ENCODE data around the gene ACE2. TPM values are rescaled to one million over a fixed set of nuclear protein-coding genes. Genes with fewer than 3 reads are reported as not detected.

ACE2 gene
- total and polyA plus RNA-seq, 10 donors: 0.03 to 0.06 TPM; not detected in 8

- intact Hi-C loops (cut with DNase I; ENCODE audit: low total_unique reads): no loop called here
- no peak for TF ChIP-seq POLR2AphosphoS5 (IDR thresholded peaks at IDR 0.05)
- TF ChIP-seq POLR2A (IDR thresholded peaks at IDR 0.05): no peak
- TF ChIP-seq CTCF (IDR thresholded peaks at IDR 0.05 in 8 of 11, conservative IDR thresholded peaks at IDR 0.05 in 3 of 11): no peak
Observed at GRCh38 chrX:15594371-15594770, 6.4 kb downstream of the ACE2 start.

GRCh38 chrX:15579778-15580747, 20.7 kb downstream of the ACE2 start:
- Histone ChIP-seq H3K27ac (no peak overlapping the region), H3K36me3 (no peaks in the 10 kb centered on the region), H3K4me1 (no peaks in the 10 kb centered on the region), H3K9me3 (no peaks in the 10 kb centered on the region), H3K27me3 (replicated peaks in 1 of 7) (peaks cover 0 to 21% (median 0%) of the 10 kb centered on the region in 7 donors), H3K4me3 (no peak overlapping the region)
- WGBS, 5 donors: 53 to 79% (median 78%) methylated on average over 5 of the region's 5 CpGs
- TF ChIP-seq POLR2A (IDR thresholded peaks at IDR 0.05) (no peak), CTCF (IDR thresholded peaks at IDR 0.05 in 8 of 11, conservative IDR thresholded peaks at IDR 0.05 in 3 of 11) (no peak), POLR2AphosphoS5 (IDR thresholded peaks at IDR 0.05) (no peak)
- DNase-seq: no peak
- intact Hi-C loops (cut with DNase I; ENCODE audit: low total_unique reads): no loop called here

More at GRCh38 chrX:15594371-15594770, 6.4 kb downstream of the ACE2 start:
- Histone ChIP-seq H3K36me3 (no peaks in the 10 kb centered on the region), H3K4me3 (no peak overlapping the region), H3K27ac (no peak overlapping the region), H3K9me3 (no peaks in the 10 kb centered on the region), H3K4me1 (no peaks in the 10 kb centered on the region), H3K27me3 (replicated peaks in 1 of 7) (peaks cover 0 to 21% (median 0%) of the 10 kb centered on the region in 7 donors)
- no peak for DNase-seq
- 48 to 67% (median 55%) methylated on average over 2 of the region's 2 CpGs for WGBS, 5 donors

DNA sequence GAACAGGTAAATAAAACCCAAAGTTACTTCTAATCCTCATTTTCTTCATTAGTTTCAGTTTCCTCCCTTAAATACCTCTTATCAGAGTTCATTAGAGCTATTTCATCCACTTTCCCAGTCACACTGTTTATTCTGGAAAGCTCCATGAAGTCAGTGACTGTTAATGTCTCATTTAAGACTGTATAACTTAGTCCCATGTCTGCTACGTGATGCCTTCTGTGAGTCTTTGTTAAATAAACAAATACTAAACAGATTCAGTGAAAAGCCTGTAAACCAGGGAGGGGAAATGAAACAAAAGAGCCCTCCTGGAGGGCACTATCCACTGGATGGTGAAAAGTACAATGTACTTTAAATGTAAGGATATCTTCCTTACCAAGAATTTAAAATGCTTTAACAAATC, 24.7 kb downstream of the ACE2 start:
- intact Hi-C loops (cut with DNase I; ENCODE audit: low total_unique reads): no loop called here
- no peak overlapping the region for H3K4me3 ChIP-seq
- H3K36me3 ChIP-seq: no peaks in the 10 kb centered on the region
- no peaks in the 10 kb centered on the region for H3K9me3 ChIP-seq
- H3K4me1 ChIP-seq: no peaks in the 10 kb centered on the region
- TF ChIP-seq POLR2A (IDR thresholded peaks at IDR 0.05): no peak
- no peak for TF ChIP-seq POLR2AphosphoS5 (IDR thresholded peaks at IDR 0.05)
- TF ChIP-seq CTCF (IDR thresholded peaks at IDR 0.05 in 8 of 11, conservative IDR thresholded peaks at IDR 0.05 in 3 of 11): no peak
- peaks cover 0 to 26% (median 0%) of the 10 kb centered on the region in 7 donors for H3K27me3 ChIP-seq (replicated peaks in 1 of 7)
- DNase-seq: no peak
- 42 to 85% (median 67%) methylated on average over 1 of the region's 1 CpG for WGBS, 5 donors
- H3K27ac ChIP-seq: no peak overlapping the region

DNA sequence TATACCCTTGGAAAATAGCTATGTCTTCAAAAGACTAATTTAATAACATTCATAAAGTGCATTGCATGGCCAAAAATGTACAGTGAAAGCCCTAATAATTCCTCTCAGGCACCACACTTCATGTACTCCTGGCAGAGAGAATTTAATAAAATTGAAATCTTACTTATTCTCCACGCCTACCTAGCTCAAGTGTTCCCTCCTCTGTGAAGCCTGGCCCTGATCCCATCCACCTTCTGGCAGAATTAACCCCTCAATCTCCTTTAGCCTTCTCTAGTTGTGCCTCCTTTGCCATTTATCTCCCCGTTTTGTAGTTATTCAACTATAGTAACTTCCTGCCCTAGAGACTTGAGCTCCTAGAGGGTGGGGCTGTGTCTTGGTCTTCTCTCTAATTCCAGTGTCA, 26.7 kb downstream of the ACE2 start:
- no peak overlapping the region for H3K4me3 ChIP-seq
- H3K9me3 ChIP-seq: no peaks in the 10 kb centered on the region
- no peak overlapping the region for H3K27ac ChIP-seq
- 44 to 82% (median 69%) methylated on average over 2 of the region's 2 CpGs for WGBS, 5 donors
- no peaks in the 10 kb centered on the region for H3K4me1 ChIP-seq
- no peak for DNase-seq
- no peaks in the 10 kb centered on the region for H3K36me3 ChIP-seq
- H3K27me3 ChIP-seq (replicated peaks in 1 of 7): peaks cover 0 to 38% (median 0%) of the 10 kb centered on the region in 7 donors
- no peak for TF ChIP-seq CTCF (IDR thresholded peaks at IDR 0.05 in 8 of 11, conservative IDR thresholded peaks at IDR 0.05 in 3 of 11)
- no peak for TF ChIP-seq POLR2AphosphoS5 (IDR thresholded peaks at IDR 0.05)
- TF ChIP-seq POLR2A (IDR thresholded peaks at IDR 0.05): no peak
- intact Hi-C loops (cut with DNase I; ENCODE audit: low total_unique reads): no loop called here

Measured in spleen (tissue), 11 donors.